ENCODE measurements around the gene BIRC7. TPM values are rescaled to one million over a fixed set of nuclear protein-coding genes. Genes with fewer than 3 reads are reported as not detected.

BIRC7 gene
- total RNA-seq (1 to 10 TPM; 1.4 to 1.6 TPM), polyA plus RNA-seq (ENCODE audit: insufficient read length in 2 of 2) (under 1 TPM; 0.29 to 0.69 TPM)
- long read RNA-seq, donor 1: 0 reads
- long read RNA-seq, donor 2: 0 reads
- long read RNA-seq, donor 3: 0 reads
- long read RNA-seq, donor 4: 0 reads

- peaks cover 7% of the 10 kb centered on the region for H3K36me3 ChIP-seq (ENCODE audit: control insufficient read depth, insufficient read depth, low read length)
- H3K27ac ChIP-seq (ENCODE audit: low read depth, low read length): no peak within 1 kb of the TSS
- 46% methylated on average over 15 of the region's 17 CpGs for WGBS (ENCODE audit: insufficient coverage)
- no peaks in the 10 kb centered on the region for H3K27me3 ChIP-seq (ENCODE audit: control insufficient read depth, insufficient read depth, low read length)
- no peaks in the 10 kb centered on the region for H3K9me3 ChIP-seq (ENCODE audit: control insufficient read depth, insufficient read depth, low read length)
- DNase-seq (ENCODE audit: low read depth in 4 of 6, low spot score in 6 of 6): no peak
- peaks cover 67% of the 10 kb centered on the region for H3K4me1 ChIP-seq (ENCODE audit: control insufficient read depth, insufficient read depth, low read length)
- no peak within 1 kb of the TSS for H3K4me3 ChIP-seq (ENCODE audit: low read depth, low read length)
Observed at GRCh38 chr20:63235399-63235983, at the start of gene BIRC7. Gene BIRC7, plus strand, starts transcription at chr20:63235905. Its CDS starts 192 bp downstream, at chr20:63236097.

GRCh38 chr20:63186084-63186483 is 49.6 kb upstream of the BIRC7 start:
- WGBS (ENCODE audit: insufficient coverage): 95% methylated on average over 8 of the region's 8 CpGs
- no peaks in the 10 kb centered on the region for H3K9me3 ChIP-seq (ENCODE audit: control insufficient read depth, insufficient read depth, low read length)
- peaks cover 20% of the 10 kb centered on the region for H3K4me1 ChIP-seq (ENCODE audit: control insufficient read depth, insufficient read depth, low read length)
- H3K27ac ChIP-seq (ENCODE audit: low read depth, low read length): no peak overlapping the region
- H3K36me3 ChIP-seq (ENCODE audit: control insufficient read depth, insufficient read depth, low read length): peaks cover 31% of the 10 kb centered on the region
- H3K4me3 ChIP-seq (ENCODE audit: low read depth, low read length): no peak overlapping the region
- no peaks in the 10 kb centered on the region for H3K27me3 ChIP-seq (ENCODE audit: control insufficient read depth, insufficient read depth, low read length)
- no peak for DNase-seq (ENCODE audit: low read depth in 4 of 6, low spot score in 6 of 6)

GRCh38 chr20:63186528-63187316 is 49.0 kb upstream of the BIRC7 start:
- no peaks in the 10 kb centered on the region for H3K27me3 ChIP-seq (ENCODE audit: control insufficient read depth, insufficient read depth, low read length)
- H3K27ac ChIP-seq (ENCODE audit: low read depth, low read length): no peak overlapping the region
- WGBS (ENCODE audit: insufficient coverage): 85% methylated on average over 8 of the region's 8 CpGs
- no peak for DNase-seq (ENCODE audit: low read depth in 4 of 6, low spot score in 6 of 6)
- peaks cover 29% of the 10 kb centered on the region for H3K36me3 ChIP-seq (ENCODE audit: control insufficient read depth, insufficient read depth, low read length)
- H3K4me1 ChIP-seq (ENCODE audit: control insufficient read depth, insufficient read depth, low read length): peaks cover 14% of the 10 kb centered on the region
- H3K4me3 ChIP-seq (ENCODE audit: low read depth, low read length): no peak overlapping the region
- H3K9me3 ChIP-seq (ENCODE audit: control insufficient read depth, insufficient read depth, low read length): no peaks in the 10 kb centered on the region

- no peaks in the 10 kb centered on the region for H3K27me3 ChIP-seq (ENCODE audit: control insufficient read depth, insufficient read depth, low read length)
- no peak for DNase-seq (ENCODE audit: low read depth in 4 of 6, low spot score in 6 of 6)
- H3K27ac ChIP-seq (ENCODE audit: low read depth, low read length): no peak overlapping the region
- H3K4me1 ChIP-seq (ENCODE audit: control insufficient read depth, insufficient read depth, low read length): peaks cover 7% of the 10 kb centered on the region
- H3K9me3 ChIP-seq (ENCODE audit: control insufficient read depth, insufficient read depth, low read length): no peaks in the 10 kb centered on the region
- peaks cover 25% of the 10 kb centered on the region for H3K36me3 ChIP-seq (ENCODE audit: control insufficient read depth, insufficient read depth, low read length)
- 66% methylated on average over 7 of the region's 7 CpGs for WGBS (ENCODE audit: insufficient coverage)
- no peak overlapping the region for H3K4me3 ChIP-seq (ENCODE audit: low read depth, low read length)
Observed at GRCh38 chr20:63187338-63188158, 48.2 kb upstream of the BIRC7 start.

GRCh38 chr20:63188159-63188442 is 47.6 kb upstream of the BIRC7 start:
- Histone ChIP-seq H3K27ac (ENCODE audit: low read depth, low read length) (no peak overlapping the region), H3K4me3 (ENCODE audit: low read depth, low read length) (no peak overlapping the region), H3K4me1 (ENCODE audit: control insufficient read depth, insufficient read depth, low read length) (peaks cover 3% of the 10 kb centered on the region), H3K36me3 (ENCODE audit: control insufficient read depth, insufficient read depth, low read length) (peaks cover 26% of the 10 kb centered on the region), H3K9me3 (ENCODE audit: control insufficient read depth, insufficient read depth, low read length) (no peaks in the 10 kb centered on the region), H3K27me3 (ENCODE audit: control insufficient read depth, insufficient read depth, low read length) (no peaks in the 10 kb centered on the region)
- no peak for DNase-seq (ENCODE audit: low read depth in 4 of 6, low spot score in 6 of 6)
- WGBS (ENCODE audit: insufficient coverage): 79% methylated on average over 13 of the region's 13 CpGs

GRCh38 chr20:63188641-63189321 is 46.9 kb upstream of the BIRC7 start:
- Histone ChIP-seq H3K4me1 (ENCODE audit: control insufficient read depth, insufficient read depth, low read length) (peaks cover 3% of the 10 kb centered on the region), H3K9me3 (ENCODE audit: control insufficient read depth, insufficient read depth, low read length) (no peaks in the 10 kb centered on the region), H3K4me3 (ENCODE audit: low read depth, low read length) (no peak overlapping the region), H3K27me3 (ENCODE audit: control insufficient read depth, insufficient read depth, low read length) (no peaks in the 10 kb centered on the region), H3K27ac (ENCODE audit: low read depth, low read length) (no peak overlapping the region), H3K36me3 (ENCODE audit: control insufficient read depth, insufficient read depth, low read length) (peaks cover 26% of the 10 kb centered on the region)
- DNase-seq (ENCODE audit: low read depth in 4 of 6, low spot score in 6 of 6): no peak
- WGBS (ENCODE audit: insufficient coverage): 60% methylated on average over 14 of the region's 15 CpGs

- Histone ChIP-seq H3K27me3 (ENCODE audit: control insufficient read depth, insufficient read depth, low read length) (no peaks in the 10 kb centered on the region), H3K27ac (ENCODE audit: low read depth, low read length) (no peak overlapping the region), H3K4me3 (ENCODE audit: low read depth, low read length) (no peak overlapping the region), H3K9me3 (ENCODE audit: control insufficient read depth, insufficient read depth, low read length) (no peaks in the 10 kb centered on the region), H3K36me3 (ENCODE audit: control insufficient read depth, insufficient read depth, low read length) (peaks cover 26% of the 10 kb centered on the region), H3K4me1 (ENCODE audit: control insufficient read depth, insufficient read depth, low read length) (peaks cover 3% of the 10 kb centered on the region)
- DNase-seq (ENCODE audit: low read depth in 4 of 6, low spot score in 6 of 6): no peak
- WGBS (ENCODE audit: insufficient coverage): 95% methylated on average over 4 of the region's 5 CpGs
Observed at GRCh38 chr20:63189322-63189642, 46.4 kb upstream of the BIRC7 start.

- H3K27me3 ChIP-seq (ENCODE audit: control insufficient read depth, insufficient read depth, low read length): no peaks in the 10 kb centered on the region
- H3K4me1 ChIP-seq (ENCODE audit: control insufficient read depth, insufficient read depth, low read length): peaks cover 3% of the 10 kb centered on the region
- peaks cover 30% of the 10 kb centered on the region for H3K36me3 ChIP-seq (ENCODE audit: control insufficient read depth, insufficient read depth, low read length)
- H3K9me3 ChIP-seq (ENCODE audit: control insufficient read depth, insufficient read depth, low read length): no peaks in the 10 kb centered on the region
- no peak overlapping the region for H3K27ac ChIP-seq (ENCODE audit: low read depth, low read length)
- no peak overlapping the region for H3K4me3 ChIP-seq (ENCODE audit: low read depth, low read length)
- no peak for DNase-seq (ENCODE audit: low read depth in 4 of 6, low spot score in 6 of 6)
- 90% methylated on average over 16 of the region's 17 CpGs for WGBS (ENCODE audit: insufficient coverage)
Observed at GRCh38 chr20:63189846-63190559, 45.7 kb upstream of the BIRC7 start.

GRCh38 chr20:63190828-63191227 is 44.9 kb upstream of the BIRC7 start:
- Histone ChIP-seq H3K36me3 (ENCODE audit: control insufficient read depth, insufficient read depth, low read length) (peaks cover 36% of the 10 kb centered on the region), H3K4me1 (ENCODE audit: control insufficient read depth, insufficient read depth, low read length) (peaks cover 3% of the 10 kb centered on the region), H3K9me3 (ENCODE audit: control insufficient read depth, insufficient read depth, low read length) (no peaks in the 10 kb centered on the region), H3K27ac (ENCODE audit: low read depth, low read length) (no peak overlapping the region), H3K4me3 (ENCODE audit: low read depth, low read length) (no peak overlapping the region), H3K27me3 (ENCODE audit: control insufficient read depth, insufficient read depth, low read length) (no peaks in the 10 kb centered on the region)
- 85% methylated on average over 20 of the region's 20 CpGs for WGBS (ENCODE audit: insufficient coverage)
- DNase-seq (ENCODE audit: low read depth in 4 of 6, low spot score in 6 of 6): no peak

Data from spinal cord (tissue), 10 donors.